GM10266 (cell line): ENCODE results near the gene MXRA7.

Experiments
- DNase-seq: peaks from one replicate; pipeline ENCODE4 v3.0.0; 2012; ENCODE audit errors: extremely low spot score
- CTCF ChIP-seq: IDR thresholded peaks from 2 replicates; pipeline ENCODE4 v1.5.1; 2012; ENCODE audit warnings: mild to moderate bottlenecking, low read depth; ENCODE audit not compliant: control insufficient read depth, insufficient read depth; ENCODE audit errors: missing control alignments

Gene MXRA7

DNA sequence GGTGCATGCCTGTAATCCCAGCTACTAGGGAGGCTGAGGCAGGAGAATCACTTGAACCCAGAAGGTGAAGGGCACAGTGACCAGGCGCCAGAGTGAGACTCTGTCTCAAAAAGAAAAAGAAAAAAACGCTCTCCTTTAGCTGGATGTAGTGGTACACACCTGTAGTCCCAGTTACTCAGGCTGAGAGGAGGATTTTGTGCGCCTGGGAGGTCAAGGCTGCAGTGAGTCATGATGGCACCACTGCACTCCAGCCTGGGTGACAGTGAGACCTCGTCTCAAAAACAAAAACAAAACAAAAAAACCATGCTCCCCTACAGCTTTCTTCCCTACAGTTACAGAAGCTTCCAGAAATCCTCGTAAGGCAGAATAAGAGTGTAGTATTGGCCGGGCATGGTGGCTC lies 34.1 kb downstream of the MXRA7 start:
- no peak for TF ChIP-seq CTCF
- no peak for DNase-seq

- DNase-seq: no peak
- no peak for TF ChIP-seq CTCF
Observed at GRCh38 chr17:76675648-76676047, 35.1 kb downstream of the MXRA7 start.

DNA sequence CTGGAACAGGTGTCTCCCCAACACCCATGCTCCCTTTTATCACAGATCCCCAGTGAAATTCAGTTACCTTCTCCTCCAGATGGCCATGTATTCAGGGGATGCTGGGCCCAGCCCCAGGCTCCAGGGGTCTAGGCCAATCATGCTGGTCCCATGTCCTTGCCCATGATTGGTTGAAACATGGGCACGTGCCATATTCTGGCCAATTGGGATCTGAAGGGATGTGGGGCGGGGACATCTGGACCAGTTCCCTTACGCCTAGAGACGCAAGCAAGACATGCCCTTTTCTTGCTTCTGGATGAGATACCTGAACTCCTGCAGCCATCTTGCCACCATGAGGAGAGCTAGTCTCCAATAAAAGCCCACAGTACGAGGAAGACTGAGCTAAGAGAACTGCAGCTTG lies 36.2 kb downstream of the MXRA7 start:
- no peak for DNase-seq
- TF ChIP-seq CTCF: no peak

DNA sequence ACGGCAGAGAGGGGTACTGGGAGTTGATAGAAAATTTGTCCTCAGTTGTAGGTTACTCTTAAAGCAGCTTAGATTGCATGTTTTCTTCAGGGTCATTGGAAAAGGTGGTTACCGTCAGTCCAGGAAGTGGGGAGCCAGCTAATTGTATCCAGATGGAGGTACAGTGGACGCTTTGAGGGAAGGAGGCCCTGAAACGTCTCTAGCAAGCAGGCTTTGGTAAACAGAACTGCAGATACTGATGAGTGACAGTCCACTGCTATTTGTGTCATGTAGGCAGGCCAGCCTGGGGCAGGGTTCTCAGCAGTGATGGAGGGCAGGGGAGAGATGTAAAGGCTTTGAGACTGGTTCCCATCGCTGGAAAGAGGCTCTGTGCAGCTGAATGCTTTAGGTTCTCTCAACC lies 37.0 kb downstream of the MXRA7 start:
- DNase-seq: no peak
- no peak for TF ChIP-seq CTCF

GRCh38 chr17:76672892-76673291 lies 37.9 kb downstream of the MXRA7 start:
- no peak for DNase-seq
- no peak for TF ChIP-seq CTCF

DNA sequence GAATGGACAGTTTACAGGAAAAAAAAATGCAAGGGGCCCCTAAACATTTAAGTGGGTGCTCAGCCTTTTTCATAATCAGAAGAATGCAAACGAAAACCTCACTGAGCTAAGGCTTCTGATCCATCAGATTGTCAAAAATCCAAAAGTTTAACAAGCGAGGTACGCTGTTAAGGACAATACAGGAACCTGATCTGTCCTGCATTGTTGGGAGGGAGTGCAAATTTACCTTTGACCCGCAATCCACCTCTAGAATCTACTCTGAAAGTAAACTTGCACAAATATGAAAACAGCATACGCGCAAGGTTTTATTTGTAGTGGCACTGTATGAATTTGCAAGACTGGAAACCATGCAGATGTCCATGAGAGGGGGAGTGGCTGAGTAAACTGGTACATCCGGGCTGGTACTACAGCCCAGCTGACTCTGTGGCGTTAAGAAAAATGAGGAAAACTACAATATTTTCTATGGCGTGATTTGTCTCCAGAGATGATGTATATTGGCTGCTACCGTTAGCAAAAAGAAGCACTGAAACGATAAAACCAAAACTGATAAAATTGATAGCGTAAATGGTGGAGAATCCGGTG lies 38.4 kb downstream of the MXRA7 start:
- no peak for TF ChIP-seq CTCF
- DNase-seq: no peak

DNA sequence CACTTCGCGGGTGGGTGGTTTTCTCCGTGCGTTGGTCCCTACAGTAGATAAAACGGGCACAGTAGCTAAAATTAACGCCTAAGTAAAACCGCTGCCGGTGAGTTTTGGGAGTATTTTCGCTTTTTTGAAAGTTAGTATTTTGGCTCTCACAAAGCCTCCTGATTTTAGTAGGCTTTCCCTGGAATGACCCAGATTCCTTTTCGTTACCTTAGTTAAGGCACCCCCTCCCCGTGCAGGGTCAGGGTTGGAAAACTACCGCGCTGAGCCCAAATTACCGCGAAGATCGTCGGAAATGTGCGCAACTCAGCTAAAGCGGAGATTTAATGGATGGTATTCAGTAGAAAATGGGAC lies 38.9 kb downstream of the MXRA7 start:
- TF ChIP-seq CTCF: no peak

More for the DNA sequence above, 38.9 kb downstream of the MXRA7 start:
- DNase-seq: no peak
